ENCODE measurements around the gene LCMT1.
"Not testable (repeated sequence)": the region's sequence is repeated elsewhere in the genome, so short reads cannot be mapped to it uniquely, and the experiment has no call there.

The LCMT1 gene

DNA sequence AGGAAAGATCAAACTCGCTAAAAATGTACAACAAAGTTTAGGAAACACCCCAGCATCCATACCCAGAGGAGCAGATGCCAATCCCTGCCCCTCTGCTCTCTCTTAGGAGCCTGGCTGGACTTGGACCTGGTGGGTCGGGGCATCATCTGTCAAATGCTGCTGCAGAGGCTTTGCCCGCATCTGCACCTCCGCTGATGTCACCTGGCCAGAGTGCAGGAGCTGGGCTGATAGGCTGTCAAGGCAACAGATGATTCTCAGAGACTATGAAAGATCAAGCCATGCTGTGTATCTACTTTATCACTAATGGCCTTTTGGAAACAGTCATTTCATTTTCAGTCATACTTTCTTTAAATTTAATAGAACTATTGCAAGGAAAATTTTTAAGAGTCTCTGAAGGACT lies 15.9 kb upstream of the LCMT1 start:
- no peak for FAIRE-seq

DNA sequence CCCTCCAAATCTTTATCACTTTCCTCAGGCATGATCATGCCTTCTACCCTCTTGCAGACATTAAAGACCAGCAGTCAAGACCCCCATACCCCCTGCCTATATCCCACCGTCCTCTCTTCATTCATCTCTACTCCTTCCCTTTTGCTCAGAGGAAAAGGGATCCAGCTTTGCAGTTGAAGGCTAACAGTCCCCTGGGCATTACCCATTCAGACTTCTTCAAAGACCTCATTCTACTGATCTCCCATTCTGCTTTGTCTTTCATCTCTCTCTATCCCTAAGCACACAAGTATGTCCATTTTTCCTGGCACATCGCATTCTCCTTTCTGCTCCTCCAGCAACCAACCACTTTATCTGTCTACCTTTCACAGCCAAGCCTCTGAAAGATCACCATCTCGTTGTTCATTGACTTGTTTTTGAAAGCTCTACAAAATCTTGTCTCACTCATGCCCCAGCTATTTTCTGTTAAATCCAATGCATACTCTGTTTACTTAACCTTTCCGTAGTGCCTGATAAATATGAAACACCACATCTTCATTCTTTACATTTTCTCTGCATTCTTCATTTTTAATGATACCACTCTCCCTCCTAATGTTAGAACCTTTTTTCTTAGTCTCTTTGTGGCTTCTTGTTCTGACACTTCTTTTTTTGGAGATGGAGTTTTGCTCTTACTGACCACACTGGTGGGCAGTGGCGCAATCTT lies 14.1 kb upstream of the LCMT1 start:
- no peak for FAIRE-seq

DNA sequence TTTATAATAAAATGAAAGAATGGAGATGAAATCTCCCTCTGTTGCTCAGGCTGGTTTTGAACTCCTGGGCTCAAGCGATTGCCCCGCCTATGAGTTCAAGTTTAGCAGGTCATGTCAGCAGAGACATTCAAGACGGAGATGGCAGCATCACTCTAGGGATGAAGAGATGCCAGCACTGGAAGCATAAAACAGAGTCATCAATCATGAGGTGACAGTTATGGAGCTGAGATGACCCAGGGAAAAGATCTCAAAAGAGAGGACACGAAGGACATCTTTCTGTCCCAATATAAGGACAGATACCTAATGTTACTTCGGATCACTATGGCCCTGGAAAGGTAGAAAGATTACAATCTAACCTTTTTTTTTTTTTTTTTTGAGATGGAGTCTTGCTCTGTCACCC lies 11.0 kb upstream of the LCMT1 start:
- no peak for FAIRE-seq

DNA sequence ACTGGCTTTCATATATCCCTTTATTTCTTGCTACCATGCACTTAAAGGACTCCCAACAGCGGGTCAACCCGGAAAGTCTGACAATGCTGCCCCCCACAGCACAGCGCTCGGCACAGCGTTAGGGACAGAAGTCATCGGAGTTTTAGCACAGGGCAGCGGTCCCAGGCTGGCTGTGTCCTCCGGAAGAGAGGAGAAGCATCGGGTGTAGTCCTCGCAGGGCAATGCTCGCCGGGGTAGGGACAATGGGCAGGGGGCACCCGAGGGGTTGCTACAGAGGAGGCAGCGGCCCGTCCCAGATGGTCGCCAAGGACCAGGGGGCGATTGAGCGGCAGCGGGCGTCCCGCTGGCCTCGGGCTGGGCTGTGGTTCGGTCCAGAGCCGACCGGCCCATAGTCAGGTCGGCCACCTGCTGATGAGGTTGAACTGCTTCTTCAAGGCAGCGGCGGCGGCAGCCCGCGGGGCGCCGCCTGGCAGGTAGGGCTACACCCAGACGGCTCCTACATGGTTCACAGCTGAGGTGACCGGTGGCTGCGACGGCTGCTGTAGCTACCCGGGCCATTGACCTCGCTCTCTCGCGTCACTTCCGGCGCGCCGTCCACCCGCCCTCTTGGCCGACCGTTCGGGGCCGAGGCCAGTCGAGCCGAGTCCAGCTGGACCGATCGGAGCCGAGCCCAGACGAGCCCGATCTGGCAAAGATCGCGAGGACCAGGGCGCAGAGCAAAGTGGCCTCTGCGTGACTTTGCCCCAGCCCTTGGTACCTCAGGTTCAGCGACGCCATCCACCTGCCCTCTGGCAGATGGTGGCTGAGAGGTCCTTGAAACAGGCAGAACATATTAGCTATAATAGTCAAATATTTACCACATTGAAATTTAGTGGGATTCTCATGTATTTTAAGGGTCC lies 4.7 kb upstream of the LCMT1 start:
- no peak for FAIRE-seq

DNA sequence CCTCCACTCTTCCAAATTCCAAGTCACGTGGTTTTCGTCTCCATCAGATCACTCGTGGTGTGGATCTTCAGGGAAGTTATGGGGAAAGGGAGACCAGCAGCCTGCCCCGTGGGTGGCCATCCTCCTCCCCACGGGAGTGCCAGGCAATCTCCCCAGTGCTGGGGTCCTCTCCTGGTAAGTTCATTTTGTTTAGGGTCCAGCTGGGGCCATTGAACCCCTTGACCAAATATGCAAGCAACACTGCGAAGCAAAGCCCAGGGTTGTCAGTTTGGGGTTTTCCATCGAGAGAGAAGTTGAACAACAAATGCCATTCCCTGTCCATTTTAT lies 4.1 kb upstream of the LCMT1 start:
- no peak for FAIRE-seq

DNA sequence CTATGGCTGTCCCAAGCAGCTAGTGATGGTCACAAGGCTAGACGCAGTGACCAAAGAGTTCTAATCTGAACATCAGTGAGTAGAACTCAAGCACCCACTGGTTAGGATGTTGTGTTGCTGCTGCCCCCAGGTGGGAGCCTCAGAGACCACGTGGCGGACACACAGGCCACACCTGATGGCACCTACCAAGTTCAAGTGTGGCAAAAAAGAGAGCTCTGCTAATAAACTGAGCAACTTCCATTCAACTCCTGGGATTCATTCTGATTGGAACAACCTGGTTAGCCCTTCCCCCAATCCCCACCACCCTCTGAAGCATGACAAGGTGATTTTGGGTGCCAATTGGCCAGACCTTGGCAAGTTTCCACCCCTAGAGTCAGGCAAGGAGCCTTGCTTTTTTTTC lies 3.5 kb upstream of the LCMT1 start:
- no peak for FAIRE-seq

DNA sequence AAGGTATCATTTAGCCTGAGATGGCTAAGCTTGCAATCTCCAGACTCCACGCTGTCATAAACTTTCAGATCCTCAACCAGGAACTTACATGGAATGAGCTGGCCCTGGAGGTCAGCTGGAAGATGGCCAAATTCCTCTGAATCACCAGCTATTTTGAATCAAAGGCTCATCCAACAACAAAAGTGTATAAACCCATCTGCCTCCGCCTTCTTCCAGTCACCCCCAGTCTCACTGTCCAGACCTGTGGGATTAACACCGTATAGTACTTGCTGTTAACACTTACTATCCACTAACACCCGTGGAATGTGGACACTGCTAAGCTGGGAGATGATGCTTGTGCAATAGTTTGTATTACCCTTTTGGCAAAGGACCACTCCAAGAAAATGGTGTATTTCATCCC lies 1.9 kb upstream of the LCMT1 start:
- no peak for FAIRE-seq

DNA sequence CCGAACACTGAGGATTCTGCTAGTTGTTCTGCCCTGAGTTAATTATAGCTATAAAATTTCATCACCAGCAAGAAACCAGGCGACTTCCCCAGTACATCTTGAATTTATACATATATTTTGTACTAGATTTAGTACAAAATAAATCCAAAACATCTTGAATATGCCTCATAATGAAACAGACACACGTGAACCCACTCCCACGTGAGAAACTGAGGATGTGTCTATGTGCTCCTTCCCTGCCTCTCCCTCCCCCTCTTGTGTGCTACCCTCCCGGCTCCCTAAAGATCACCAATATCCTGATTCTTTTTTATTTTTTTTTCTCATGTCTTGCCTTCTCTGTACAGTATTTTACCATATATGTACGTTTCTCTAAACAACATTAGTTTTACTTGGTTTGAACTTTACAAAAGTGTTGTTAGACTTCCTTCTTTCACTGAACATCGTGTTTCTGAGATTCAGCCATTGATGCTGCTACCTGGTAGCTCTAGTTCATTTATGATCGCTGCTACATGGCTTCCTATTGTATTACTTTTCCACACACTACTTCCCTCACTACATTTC lies 1.1 kb upstream of the LCMT1 start:
- FAIRE-seq, result no peak

DNA sequence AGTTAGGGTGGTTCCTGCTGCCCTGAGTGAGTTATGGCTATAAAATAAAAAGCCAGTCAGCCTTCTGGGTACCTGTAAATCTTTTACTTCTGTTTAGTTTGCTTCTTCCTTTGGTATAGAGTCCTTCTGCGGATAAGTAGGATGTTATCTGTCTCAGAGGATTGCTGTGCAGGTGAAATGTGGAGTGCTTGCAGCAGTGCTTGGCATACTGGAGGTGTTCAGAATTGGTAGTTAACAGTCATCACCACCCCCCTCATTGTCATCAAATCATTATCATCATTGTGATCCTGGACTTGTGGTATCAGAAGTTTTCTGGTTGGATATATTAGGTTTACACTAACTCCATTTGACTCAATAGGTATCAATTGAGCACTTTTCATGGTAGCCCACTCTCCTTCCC lies 2.6 kb downstream of the LCMT1 start:
- FAIRE-seq, result no peak

DNA sequence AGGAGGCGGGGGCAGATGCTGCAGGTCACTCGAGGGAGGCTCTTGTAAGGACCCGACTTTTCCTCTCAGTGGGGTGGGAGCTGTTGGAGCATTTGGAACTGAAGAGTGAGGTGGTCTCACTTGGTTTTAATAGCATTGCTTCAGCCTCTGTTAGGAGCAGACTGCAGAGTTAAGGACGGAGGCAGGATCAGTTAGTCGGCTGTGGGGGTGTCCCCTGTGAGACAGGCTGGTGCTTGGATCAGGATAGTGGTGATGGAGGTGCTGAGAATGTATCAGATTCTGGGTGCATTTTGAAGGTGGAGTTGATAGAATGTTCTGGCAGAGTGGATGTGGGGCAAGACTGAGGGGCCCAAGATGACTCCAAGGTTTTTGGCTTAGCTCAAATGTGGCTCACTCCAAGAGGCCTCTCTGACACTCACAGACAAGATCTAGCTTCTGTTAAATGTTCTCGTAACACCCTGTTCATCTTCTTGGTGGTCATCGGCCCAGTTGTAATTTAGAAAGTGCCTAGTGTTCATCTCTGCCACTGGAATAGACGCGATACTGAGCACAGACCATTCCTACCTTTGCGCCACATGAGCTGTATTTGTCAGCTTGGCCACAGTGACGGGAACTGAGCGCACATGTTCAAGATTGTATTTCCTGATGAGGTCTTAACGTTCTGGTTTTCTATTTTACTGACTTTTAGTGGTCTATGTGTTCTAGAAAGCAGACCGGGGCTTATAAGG lies 7.5 kb downstream of the LCMT1 start:
- no peak for FAIRE-seq

DNA sequence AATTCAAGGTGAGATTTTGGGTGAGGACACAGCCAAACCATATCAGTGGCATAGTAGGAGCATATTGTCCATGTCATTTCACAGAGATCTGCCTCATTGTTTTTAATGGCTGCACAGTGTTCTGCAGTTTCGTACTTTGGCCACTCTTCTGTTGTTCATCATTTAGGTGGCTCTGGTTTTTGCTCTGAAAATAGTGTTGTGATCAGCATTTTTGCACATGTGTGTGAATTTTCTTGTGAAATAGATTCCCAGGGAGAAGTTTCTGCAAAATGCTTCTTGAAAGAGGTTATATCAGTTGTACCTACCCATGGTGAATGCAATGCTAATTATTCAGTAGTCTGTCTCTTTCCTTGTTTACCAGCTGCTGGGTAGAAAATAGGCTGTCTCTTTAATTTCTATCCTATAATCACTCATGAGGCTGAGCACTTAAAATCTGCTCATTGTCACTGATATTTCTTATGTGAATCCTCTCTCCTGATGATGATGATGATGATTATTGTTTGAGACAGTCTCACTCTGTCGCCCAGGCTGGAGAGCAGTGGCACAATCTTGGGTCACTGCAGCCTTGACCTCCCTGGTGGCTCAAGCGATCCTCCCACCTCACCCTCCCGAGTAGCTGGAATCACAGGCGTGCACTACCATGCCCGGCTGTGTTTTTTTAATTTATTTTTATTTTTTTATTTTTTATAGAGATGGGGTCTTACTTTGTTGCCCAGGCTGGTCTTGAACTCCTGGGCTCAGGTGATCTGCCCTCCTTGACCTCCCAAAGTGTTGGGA lies 10.5 kb downstream of the LCMT1 start:
- FAIRE-seq, result no peak

DNA sequence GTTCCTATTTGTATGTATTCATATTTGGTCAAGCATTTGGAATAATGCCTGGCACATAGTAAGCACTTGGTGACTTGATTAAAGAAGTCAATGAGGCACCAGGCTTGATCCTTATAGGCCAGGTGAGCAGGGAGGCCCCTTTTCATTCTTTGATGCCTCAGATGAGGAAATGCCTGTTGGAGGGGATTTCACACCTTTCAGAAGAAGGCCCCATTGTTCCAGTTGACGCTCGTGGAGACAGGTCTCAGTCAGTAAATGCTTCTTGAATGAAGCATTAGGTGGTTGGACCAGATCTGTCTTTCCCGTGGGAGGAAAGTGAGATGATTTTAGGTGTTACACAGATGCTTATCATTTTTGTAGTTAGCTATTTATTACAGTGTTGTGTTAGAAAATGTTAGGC lies 13.0 kb downstream of the LCMT1 start:
- FAIRE-seq, result no peak

DNA sequence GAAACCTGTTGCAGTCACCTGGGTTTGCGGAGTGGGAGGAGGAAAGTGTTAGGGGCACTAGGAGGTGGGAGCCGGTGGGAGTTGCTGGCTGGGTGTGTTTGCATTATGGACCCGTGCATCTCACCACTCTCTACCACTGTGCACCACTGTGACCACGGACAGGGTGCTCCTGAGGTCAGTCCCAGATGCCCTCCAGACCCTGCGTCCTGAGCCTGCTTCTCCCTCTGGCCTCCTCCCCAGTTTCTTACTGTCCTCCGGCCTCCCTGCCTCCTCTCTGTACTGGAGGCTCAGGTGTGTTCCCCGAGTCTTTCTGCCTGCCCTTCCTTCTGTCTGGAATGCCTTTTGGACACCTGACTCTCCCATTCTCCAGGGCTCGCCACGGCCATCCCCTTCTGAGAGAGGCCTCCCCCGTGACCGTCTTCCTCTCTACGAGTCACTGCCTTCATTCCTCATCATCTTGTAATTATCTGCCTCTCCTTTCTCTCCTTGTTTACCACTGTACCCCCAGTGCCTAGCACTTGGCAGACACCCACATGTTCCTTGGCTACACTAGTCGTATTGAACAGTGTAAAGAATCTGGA lies 14.6 kb downstream of the LCMT1 start:
- FAIRE-seq, result not testable (repeated sequence)

DNA sequence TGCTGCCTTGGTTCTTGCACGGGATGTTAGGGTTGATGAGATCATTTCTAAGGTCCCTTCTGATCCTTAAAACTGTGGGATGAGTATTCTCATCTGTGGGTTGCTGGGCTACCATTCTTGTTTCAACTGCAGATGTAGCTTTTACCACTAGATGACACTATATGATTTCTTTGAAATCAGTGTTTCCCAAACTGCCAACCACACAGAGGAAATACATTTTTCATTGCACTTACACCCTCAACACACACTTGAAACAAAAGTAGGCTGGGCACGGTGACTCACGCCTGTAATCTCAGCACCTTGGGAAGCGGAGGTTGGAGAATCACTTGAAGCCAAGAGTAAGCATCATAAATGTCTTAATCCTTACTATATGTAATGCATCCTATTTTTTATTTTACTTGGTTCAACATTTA lies 15.3 kb downstream of the LCMT1 start:
- FAIRE-seq, result peak; percentile 5

DNA sequence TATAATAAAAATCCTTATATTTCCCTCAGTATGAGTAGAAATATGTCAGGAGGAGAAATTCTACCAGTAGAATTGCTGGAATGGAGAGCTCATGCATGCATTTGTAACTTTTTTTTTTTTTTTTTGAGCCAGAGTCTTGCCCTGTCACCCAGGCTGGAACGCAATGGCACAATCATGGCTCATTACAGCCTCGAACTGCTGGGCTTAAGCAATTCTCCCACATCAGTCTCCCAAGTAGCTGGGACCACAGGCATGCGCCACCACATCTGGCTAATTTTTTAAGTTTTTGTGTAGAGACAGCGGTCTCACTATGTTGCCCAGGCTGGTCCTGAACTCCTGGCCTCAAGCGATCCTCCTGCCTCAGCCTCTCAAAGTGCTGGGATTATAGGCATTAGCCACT lies 21.2 kb downstream of the LCMT1 start:
- FAIRE-seq, result not testable (repeated sequence)

DNA sequence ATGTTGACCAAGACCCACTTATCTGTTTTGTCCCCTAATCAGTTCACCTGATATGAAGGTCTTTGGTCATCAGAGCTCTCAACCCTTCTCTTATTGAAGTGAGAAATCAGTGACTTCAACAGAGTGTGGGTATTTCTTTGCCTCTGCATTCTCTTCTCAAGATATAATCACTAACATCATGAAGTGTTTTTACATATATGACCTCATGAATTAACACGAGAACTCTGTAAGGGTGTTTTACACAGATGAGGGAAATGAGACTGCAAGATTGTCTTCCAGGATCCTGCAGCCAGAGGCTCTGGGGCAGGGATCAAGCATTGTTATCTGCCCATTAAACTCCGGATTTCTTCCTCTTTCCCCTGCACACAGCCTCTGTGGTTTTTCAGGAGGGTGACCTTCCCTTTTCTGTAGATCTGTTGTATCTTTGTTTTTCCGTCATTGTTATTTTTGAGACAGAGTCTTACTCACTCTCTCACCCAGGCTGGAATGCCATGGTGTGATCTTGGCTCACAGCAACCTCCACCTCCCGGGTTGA lies 22.7 kb downstream of the LCMT1 start:
- FAIRE-seq, result no peak

DNA sequence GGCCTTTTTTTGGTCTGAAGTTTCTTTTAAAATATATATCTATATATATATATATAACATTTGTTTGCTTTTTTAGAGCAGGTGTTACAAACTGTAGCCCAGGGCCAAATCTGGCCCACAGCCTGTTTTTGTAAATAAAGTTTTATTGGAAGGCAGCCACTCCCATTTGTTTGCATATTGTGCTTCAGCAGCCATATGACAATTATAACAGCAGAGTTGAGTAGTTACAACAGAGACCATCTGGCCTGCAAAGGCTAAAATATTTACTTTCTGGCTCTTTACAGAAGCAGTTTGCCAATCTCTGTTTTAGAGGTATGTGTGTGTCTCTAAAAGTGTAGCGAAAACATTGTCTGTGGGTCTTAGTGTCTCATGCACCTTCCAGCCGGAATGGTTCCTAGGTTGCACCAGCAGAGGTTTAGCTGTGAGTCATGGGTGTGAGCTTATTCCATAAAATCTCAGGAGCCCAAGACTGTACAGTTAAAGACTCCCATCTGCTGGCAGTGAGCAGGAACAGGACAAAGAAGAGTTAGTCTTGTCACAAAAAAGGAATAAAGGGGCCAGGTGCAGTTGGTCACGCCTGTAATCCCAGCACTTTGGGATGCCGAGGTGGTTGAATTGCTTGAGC lies 23.8 kb downstream of the LCMT1 start:
- FAIRE-seq, result no peak

DNA sequence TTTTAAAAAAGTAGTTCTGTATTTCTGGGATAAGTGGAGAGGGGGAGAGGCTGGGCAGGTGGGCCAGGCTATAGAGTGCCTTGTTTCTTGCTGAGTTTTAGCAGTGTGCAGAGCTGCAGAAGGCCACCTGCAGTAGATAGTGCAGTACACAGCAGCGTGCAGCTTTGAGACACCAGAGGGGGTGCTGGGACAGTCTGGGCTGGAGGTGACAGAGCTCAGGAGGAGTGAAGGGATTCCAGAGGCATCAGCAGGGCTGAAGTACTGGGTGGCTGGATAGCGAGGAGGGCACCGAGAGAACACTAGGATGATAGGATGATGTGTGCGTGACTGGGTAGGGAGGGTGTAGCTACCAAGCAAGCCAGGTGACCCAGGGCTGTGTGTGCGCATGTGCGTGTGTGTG lies 26.6 kb downstream of the LCMT1 start:
- FAIRE-seq, result no peak

DNA sequence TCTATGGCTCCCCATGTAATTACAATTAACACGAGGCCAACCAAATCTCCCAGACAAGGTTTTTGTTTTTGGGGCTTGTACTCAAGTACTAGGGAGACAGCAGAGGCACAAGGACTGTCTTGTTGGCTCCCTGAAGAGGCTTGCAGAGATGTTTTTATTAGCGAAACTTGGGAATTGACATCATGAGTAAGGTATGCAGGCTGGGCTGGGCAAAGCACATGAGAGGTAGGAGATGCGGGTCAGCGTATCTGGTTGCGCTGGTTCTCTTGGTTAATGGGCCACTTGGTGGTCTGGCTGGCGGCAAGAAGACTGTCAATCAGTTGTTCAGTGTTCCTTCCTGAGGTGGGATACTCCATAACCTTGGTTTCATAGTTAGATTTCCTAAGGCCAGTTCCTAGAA lies 28.9 kb downstream of the LCMT1 start:
- FAIRE-seq, result no peak

DNA sequence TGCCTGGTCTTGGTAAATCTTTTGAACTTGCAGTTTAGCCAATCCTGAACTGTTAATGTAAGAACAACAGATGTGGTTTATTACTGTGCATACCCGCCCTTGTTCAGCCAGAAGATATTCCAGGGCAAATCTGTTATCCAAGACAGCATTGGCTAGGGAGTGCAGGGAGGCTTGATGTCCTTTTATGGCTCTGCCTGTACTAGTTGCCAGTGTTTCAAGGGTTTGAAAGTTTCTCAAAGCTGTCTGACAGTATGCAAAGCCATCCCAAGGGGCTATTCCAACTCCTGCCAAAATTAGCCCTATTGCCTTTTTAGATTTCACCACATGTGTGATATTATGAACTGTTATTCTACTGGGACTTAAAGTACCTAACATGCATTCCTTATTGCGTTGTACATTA lies 30.1 kb downstream of the LCMT1 start:
- FAIRE-seq, result no peak

DNA sequence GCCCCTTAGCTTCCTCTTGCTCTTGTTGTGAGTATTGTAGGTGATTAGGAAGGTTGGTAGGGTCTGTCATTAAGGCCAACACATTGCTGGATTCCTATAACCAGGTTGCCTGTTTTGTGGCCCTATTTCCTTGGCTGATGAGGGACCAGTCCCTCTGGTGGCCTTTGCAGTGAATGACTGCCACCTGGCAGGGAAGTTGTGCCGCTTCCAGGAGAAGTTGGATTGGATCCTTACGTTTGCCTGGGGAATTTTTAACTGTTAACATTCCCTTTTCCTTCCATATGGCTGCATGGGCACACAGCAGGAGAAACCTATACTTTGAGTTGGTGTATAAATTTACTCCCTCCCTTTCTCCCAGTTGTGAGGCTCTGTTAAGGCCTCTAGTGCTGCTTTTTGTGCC lies 32.4 kb downstream of the LCMT1 start:
- FAIRE-seq, result no peak
